ENCODE data around the gene SLC12A3. TPM values are rescaled to one million over a fixed set of nuclear protein-coding genes. Genes with fewer than 3 reads are reported as not detected.

Gene SLC12A3
- total and polyA plus RNA-seq, 2 of the 4 experiments (the other 2 are of a cell fraction): not detected

GRCh38 chr16:56865394-56866062 is 521 bp downstream of the SLC12A3 start:
- no peak overlapping the region for H3K9ac ChIP-seq (ENCODE audit: low read depth, low read length)
- ATAC-seq (ENCODE audit: low read depth) (no peak), DNase-seq (no peak)
- H3K14ac ChIP-seq (replicated peaks; ENCODE audit: low read depth, low read length): no peak overlapping the region
- no peak overlapping the region for H4K5ac ChIP-seq (ENCODE audit: low read depth, low read length)
- POLR2A ChIA-PET (ENCODE audit: unreplicated experiment): no interaction called here
- no peak overlapping the region for H2BK120ac ChIP-seq (ENCODE audit: low read depth, low read length)
- CTCF ChIA-PET: no interaction called here
- intact Hi-C loops (cut with micrococcal nuclease): loop anchor here (5.0 kb wide), 1 partner anchor 302 kb away; no protein-coding TSS in a partner anchor
- H3K18ac ChIP-seq (ENCODE audit: low read depth, low read length): no peak overlapping the region
- BruUV-seq (replicated peaks): no TSS peak
- WGBS, 2 experiments (ENCODE audit: extremely low coverage in 2 of 2, insufficient read length in 1 of 2): 100% methylated on average over 1 of the region's 13 CpGs; no CpG with 5 or more reads in 1 of the 2 experiments
- H3K27ac ChIP-seq (ENCODE audit: insufficient read depth, low read length): no peak overlapping the region
- H3K4me1 ChIP-seq (ENCODE audit: control insufficient read depth, insufficient read depth, low read length): no peaks in the 10 kb centered on the region; the same call in 1 of the 2 replicates
- no peak overlapping the region for H3K4me2 ChIP-seq (ENCODE audit: low read depth, low read length)
- no peaks in the 10 kb centered on the region for H3K36me3 ChIP-seq (ENCODE audit: control insufficient read depth, insufficient read depth, low read length)
- in situ Hi-C loops (cut with MboI; ENCODE audit: low sequenced_read_pairs): loop anchor here (5.0 to 10.0 kb wide), 2 partner anchors 87 to 179 kb away; no protein-coding TSS in a partner anchor
- H2AK9ac ChIP-seq (replicated peaks; ENCODE audit: low read depth, low read length, poor library complexity): no peak overlapping the region
- no peak overlapping the region for H2BK20ac ChIP-seq (ENCODE audit: low read depth, low read length)
- H3K9me1 ChIP-seq (ENCODE audit: insufficient read depth, low read length): no peaks in the 10 kb centered on the region
- no peak for TF ChIP-seq BHLHE40 (IDR thresholded peaks at IDR 0.05; ENCODE audit: low read depth, low read length)
- no peak for TF ChIP-seq ELK1 (IDR thresholded peaks at IDR 0.05; ENCODE audit: borderline replicate concordance, low read depth, low read length)
- no peak for TF ChIP-seq CEBPB (IDR thresholded peaks at IDR 0.05; ENCODE audit: low read depth, low read length)
- TF ChIP-seq CHD1 (IDR thresholded peaks at IDR 0.05; ENCODE audit: low read depth, low read length): no peak
- TF ChIP-seq SMC3 (IDR thresholded peaks at IDR 0.05; ENCODE audit: low read depth, low read length): no peak
- TF ChIP-seq MAZ (IDR thresholded peaks at IDR 0.05; ENCODE audit: borderline replicate concordance, low read depth, low read length): no peak
- TF ChIP-seq MAFK (IDR thresholded peaks at IDR 0.05; ENCODE audit: low read depth, low read length): no peak
- TF ChIP-seq RCOR1 (IDR thresholded peaks at IDR 0.05; ENCODE audit: insufficient replicate concordance, low read length): no peak
- TF ChIP-seq RAD21 (IDR thresholded peaks at IDR 0.05; ENCODE audit: low read length): no peak
- no peak for TF ChIP-seq RFX5 (IDR thresholded peaks at IDR 0.05; ENCODE audit: low read depth, low read length)
- no peak for TF ChIP-seq POLR2A (IDR thresholded peaks at IDR 0.05; ENCODE audit: low read depth, low read length)
- no peak for TF ChIP-seq FOS (IDR thresholded peaks at IDR 0.05; ENCODE audit: low read depth, low read length)
- TF ChIP-seq, protein P1, sequence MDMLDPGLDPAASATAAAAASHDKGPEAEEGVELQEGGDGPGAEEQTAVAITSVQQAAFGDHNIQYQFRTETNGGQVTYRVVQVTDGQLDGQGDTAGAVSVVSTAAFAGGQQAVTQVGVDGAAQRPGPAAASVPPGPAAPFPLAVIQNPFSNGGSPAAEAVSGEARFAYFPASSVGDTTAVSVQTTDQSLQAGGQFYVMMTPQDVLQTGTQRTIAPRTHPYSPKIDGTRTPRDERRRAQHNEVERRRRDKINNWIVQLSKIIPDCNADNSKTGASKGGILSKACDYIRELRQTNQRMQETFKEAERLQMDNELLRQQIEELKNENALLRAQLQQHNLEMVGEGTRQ (IDR thresholded peaks at IDR 0.05; ENCODE audit: low read depth, low read length): no peak
- no peak for TF ChIP-seq NFE2L2 (IDR thresholded peaks at IDR 0.05; ENCODE audit: low read depth, low read length)
- TF ChIP-seq MXI1 (IDR thresholded peaks at IDR 0.05; ENCODE audit: borderline replicate concordance, low read depth, low read length): no peak
- no peak for TF ChIP-seq CTCF (conservative IDR thresholded peaks at IDR 0.05; ENCODE audit: low read depth, low read length)
- no peaks in the 10 kb centered on the region for H3K79me1 ChIP-seq (ENCODE audit: low read depth in 1 of 2, low read length in 2 of 2)
- H2AK5ac ChIP-seq (ENCODE audit: low read depth, low read length): no peak overlapping the region; the same call in 1 of the 2 replicates
- dilution Hi-C loops (cut with HindIII; ENCODE audit: low sequenced_read_pairs, unreplicated experiment): no loop called here
- H2BK5ac ChIP-seq (ENCODE audit: low read depth, low read length, poor library complexity, severe bottlenecking): no peak overlapping the region
- H3K4me3 ChIP-seq (ENCODE audit: insufficient read depth, low read depth, low read length): no peak overlapping the region
- no peak overlapping the region for H3K56ac ChIP-seq (ENCODE audit: extremely low read depth, insufficient read depth, low read length)
- no peaks in the 10 kb centered on the region for H4K20me1 ChIP-seq (ENCODE audit: insufficient read depth, low read length)
- H4K91ac ChIP-seq (ENCODE audit: insufficient read depth, low read depth, low read length): no peak overlapping the region
- no peaks in the 10 kb centered on the region for H3K9me3 ChIP-seq (ENCODE audit: control insufficient read depth, insufficient read depth, low read length)
- H3K4ac ChIP-seq (ENCODE audit: low read depth, low read length): no peak overlapping the region
- H2AFZ ChIP-seq (replicated peaks; ENCODE audit: low read length, poor library complexity): no peak overlapping the region
- no peak overlapping the region for H3K23ac ChIP-seq (ENCODE audit: low read depth, low read length)
- no peak overlapping the region for H2BK15ac ChIP-seq (ENCODE audit: low read depth, low read length)
- no peak overlapping the region for H4K8ac ChIP-seq (ENCODE audit: low read depth in 2 of 2, low read length in 2 of 2)
- H3K27me3 ChIP-seq (ENCODE audit: control insufficient read depth, insufficient read depth, low read length): no peaks in the 10 kb centered on the region
